ENCODE data around the gene ITGB8. TPM values are rescaled to one million over a fixed set of nuclear protein-coding genes. Genes with fewer than 3 reads are reported as not detected.

The ITGB8 gene
- total RNA-seq, 4 donors from 2014 or later: 199 to 606 (median 388) TPM

- no peaks in the 10 kb centered on the region for H3K36me3 ChIP-seq
- no peaks in the 10 kb centered on the region for H3K27me3 ChIP-seq
- no peak for DNase-seq (ENCODE audit: low spot score in 2 of 2)
- TF ChIP-seq CTCF (IDR thresholded peaks at IDR 0.05) (no peak), EP300 (IDR thresholded peaks at IDR 0.05) (no peak), POLR2A (IDR thresholded peaks at IDR 0.05) (no peak)
- H3K4me1 ChIP-seq: peaks cover 0 to 3% (median 0%) of the 10 kb centered on the region in 4 donors
- H3K27ac ChIP-seq: no peak overlapping the region
- no peak overlapping the region for H3K4me3 ChIP-seq
- H3K9me3 ChIP-seq: no peaks in the 10 kb centered on the region
Observed at GRCh38 chr7:20317413-20317812, 13.3 kb upstream of the ITGB8 start.

GRCh38 chr7:20318933-20319332 is 11.8 kb upstream of the ITGB8 start:
- H3K36me3 ChIP-seq: no peaks in the 10 kb centered on the region
- TF ChIP-seq POLR2A (IDR thresholded peaks at IDR 0.05) (no peak), EP300 (IDR thresholded peaks at IDR 0.05) (no peak), CTCF (IDR thresholded peaks at IDR 0.05) (no peak)
- 82 to 86% methylated on average over 6 of the region's 6 CpGs for WGBS, 2 donors
- no peak overlapping the region for H3K27ac ChIP-seq
- no peaks in the 10 kb centered on the region for H3K27me3 ChIP-seq
- H3K4me3 ChIP-seq: no peak overlapping the region
- peaks cover 0 to 3% (median 0%) of the 10 kb centered on the region in 4 donors for H3K4me1 ChIP-seq
- no peaks in the 10 kb centered on the region for H3K9me3 ChIP-seq
- no peak for DNase-seq (ENCODE audit: low spot score in 2 of 2)

GRCh38 chr7:20320322-20320721 is 10.4 kb upstream of the ITGB8 start:
- Histone ChIP-seq H3K4me3 (no peak overlapping the region), H3K27me3 (no peaks in the 10 kb centered on the region), H3K27ac (no peak overlapping the region), H3K36me3 (no peaks in the 10 kb centered on the region), H3K4me1 (no peaks in the 10 kb centered on the region), H3K9me3 (no peaks in the 10 kb centered on the region)
- 49 to 51% methylated on average over 3 of the region's 3 CpGs for WGBS, 2 donors
- no peak for TF ChIP-seq CTCF (IDR thresholded peaks at IDR 0.05)
- no peak for TF ChIP-seq EP300 (IDR thresholded peaks at IDR 0.05)
- TF ChIP-seq POLR2A (IDR thresholded peaks at IDR 0.05): no peak
- no peak for DNase-seq (ENCODE audit: low spot score in 2 of 2)

DNA sequence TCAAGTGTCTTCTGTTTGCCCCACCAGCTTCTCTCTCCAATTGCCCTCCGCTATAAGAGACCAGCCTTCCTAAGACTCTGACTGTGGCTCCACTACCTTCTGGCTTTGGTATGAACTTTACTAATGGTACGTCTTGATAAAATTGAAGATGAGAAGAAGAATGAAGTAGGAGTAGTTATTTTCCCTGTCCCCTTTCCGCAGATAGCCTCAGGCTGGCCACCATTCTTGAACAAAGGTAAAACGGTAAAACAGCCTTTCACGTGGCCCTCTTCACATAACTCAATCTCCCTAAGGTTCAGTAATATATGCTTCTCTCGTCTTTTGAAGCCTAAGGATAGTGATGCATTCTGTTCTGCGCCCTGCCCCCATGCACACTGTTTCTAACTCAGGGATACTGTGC is 9.9 kb upstream of the ITGB8 start:
- Histone ChIP-seq H3K36me3 (no peaks in the 10 kb centered on the region), H3K9me3 (no peaks in the 10 kb centered on the region), H3K4me1 (no peaks in the 10 kb centered on the region), H3K4me3 (no peak overlapping the region), H3K27me3 (no peaks in the 10 kb centered on the region), H3K27ac (no peak overlapping the region)
- 91 to 92% methylated on average over 7 of the region's 7 CpGs for WGBS, 2 donors
- no peak for DNase-seq (ENCODE audit: low spot score in 2 of 2)
- no peak for TF ChIP-seq CTCF (IDR thresholded peaks at IDR 0.05)
- TF ChIP-seq POLR2A (IDR thresholded peaks at IDR 0.05): no peak
- TF ChIP-seq EP300 (IDR thresholded peaks at IDR 0.05): no peak

DNA sequence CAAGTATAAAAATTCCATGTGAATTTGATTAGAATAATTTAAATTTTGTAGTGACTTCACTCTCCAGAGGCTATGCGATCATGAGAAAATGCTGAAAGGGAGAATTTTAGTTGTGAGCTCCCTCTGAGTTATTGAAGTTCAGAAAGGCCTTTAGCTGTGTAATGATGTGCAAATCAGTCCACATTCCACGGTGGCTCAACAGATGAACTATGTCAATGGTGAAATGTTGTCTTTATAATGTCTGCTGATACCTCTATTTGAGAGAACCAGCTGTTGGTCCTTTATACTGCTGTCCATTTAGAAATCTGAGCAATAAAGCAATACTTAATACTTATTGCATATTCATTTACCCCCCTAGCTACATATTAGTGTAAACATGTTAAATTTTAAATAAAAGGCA is 7.1 kb upstream of the ITGB8 start:
- H3K9me3 ChIP-seq: no peaks in the 10 kb centered on the region
- TF ChIP-seq POLR2A (IDR thresholded peaks at IDR 0.05): no peak
- TF ChIP-seq CTCF (IDR thresholded peaks at IDR 0.05): no peak
- no peak for TF ChIP-seq EP300 (IDR thresholded peaks at IDR 0.05)
- peaks cover 0 to 10% (median 3%) of the 10 kb centered on the region in 4 donors for H3K4me1 ChIP-seq
- no peak overlapping the region for H3K27ac ChIP-seq
- H3K36me3 ChIP-seq: no peaks in the 10 kb centered on the region
- no peaks in the 10 kb centered on the region for H3K27me3 ChIP-seq
- no peak overlapping the region for H3K4me3 ChIP-seq
- 48 to 49% methylated on average over 2 of the region's 2 CpGs for WGBS, 2 donors
- no peak for DNase-seq (ENCODE audit: low spot score in 2 of 2)

Measured in tibial nerve (tissue), 4 donors.